Measurements from ENCODE around the gene RBM23.
A peak's percentile ranks its signal among the peaks of the same experiment; 100 is the strongest.

Gene RBM23

DNA sequence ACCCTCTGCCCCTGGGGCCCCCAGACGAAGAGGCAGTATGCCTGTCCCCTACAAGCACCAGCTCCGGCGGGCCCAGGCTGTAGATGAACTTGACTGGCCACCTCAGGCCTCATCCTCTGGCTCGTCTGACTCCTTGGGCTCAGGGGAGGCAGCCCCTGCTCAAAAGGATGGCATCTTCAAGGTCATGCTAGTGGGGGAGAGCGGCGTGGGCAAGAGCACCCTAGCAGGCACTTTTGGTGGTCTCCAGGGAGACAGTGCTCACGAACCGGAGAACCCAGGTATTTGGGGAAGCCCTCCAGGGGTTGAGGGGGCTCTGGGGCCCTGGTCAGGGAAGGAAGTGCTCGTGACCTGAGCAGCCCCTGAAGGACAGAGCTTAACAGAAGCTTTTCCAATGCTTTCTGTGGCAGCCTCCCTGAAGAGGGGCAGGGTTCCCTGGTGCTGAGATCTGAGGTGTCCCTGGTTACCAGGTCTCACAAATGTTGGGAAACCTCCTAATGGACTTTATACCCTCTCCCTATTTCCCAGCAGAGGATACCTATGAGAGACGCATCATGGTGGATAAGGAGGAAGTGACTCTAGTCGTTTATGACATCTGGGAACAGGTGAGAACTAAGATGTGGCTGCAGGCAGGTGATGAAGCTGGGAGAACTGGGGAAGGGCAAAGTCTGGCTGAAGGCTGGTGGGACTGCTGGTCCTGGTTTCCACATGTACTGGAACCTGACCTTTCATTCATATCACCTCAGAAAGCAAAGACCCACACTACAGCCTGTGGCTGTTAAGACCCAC is 34.0 kb downstream of the RBM23 start:
- DNase-seq: no peak

DNA sequence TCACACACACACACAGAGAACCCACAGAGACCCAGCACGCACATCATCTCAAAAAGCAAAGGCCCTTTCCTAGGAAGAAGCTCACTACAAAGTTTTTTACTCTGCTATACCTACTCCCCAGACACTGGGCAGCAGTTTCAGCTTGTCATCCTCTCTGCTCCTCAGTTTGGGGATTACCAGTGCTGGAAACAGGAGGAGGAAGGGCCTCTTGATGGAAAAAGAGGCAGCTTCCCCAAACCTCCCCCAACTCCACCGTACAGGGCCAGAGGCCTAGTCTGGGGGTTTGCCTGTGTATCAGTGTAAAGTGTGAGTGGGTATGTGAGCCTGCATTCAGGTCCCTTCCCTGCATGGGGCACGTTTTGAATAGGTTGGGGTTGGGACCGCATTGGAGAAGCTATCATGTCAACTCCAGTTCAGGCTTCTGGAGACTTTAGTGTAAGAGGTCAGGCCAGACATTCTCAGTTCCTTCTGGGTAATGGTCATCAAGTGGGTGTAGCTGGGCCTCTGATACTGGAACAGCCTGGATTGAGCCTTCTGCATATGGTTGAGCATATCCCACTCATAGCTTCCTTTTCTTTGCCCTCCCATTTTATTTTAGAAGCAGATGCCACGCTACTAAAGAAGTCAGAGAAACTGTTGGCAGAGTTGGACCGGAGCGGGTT is 34.7 kb downstream of the RBM23 start:
- no peak for DNase-seq

DNA sequence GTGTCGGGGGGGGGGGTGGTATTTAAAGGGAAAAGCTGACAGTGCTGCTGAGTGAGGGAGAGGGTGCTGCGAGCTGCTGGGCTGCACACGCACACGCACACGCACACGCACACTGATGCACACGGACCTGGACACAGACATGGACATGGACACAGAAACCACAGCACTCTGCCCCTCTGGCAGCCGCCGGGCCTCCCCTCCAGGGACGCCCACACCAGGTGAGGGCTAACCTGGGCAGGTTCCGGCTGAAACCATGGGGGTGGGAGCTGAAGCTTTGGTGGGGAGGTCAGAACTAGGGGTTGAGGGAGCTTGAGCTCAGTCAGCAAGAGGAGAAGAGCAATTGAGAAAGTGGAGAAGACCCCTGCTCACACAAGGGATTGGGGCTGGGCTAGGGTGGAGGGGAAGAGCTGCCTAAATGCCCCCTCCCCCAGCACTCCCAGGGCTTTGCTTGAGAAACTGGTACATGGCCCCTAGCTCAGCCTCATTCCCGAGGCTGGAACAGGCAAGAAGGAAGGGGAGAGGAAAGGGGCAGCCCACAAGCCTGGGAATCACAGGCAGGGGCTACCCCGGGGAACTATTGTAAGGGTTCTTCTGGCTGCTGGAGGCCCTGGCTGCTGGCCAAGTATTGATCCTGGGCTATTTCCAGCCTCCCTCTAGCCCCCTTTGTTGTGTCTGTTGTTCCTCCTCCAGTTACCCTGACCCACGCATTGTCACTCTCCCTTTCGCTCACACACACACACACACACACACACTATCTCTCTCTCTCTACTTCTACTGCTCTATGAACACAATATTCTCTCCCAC is 35.6 kb downstream of the RBM23 start, which contains the start of gene REM2:
TSS of gene REM2 (plus strand) at position 50 of the 804 bp plus-strand sequence. CDS start at position 116, 66 bp downstream.
- DNase-seq: peak; percentile 66

DNA sequence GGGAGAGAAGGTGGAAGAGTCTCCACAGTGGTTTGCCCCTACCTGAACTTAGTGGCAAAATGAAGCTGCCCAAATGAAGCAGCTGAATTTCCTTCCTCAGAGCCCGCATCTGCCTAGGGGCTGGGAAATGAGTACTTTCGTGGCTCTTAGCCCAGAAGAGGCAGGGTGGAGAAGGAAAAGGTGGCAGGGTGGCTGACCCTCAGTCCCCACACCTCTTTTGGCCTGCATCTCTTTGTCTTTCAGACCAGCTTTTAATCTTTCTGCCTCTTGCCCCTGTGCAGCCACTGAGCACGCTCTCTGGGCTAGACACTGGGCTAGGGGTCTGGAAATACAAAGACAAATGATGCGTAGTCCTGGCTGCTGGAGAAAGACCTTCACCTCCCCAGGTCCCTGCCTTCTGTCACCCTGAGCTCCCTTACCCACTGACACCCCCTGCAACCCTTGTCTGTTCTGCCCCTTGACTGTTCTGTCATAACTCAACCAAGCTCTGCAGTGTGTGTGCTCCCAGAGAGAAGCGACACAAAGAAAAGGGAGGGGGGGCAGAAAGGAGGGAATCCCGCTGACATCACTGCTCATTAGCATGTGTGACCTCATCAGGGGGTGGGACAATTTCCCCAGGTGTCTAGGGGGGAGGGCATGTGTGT is 36.3 kb downstream of the RBM23 start:
- peak; percentile 79 for DNase-seq

DNA sequence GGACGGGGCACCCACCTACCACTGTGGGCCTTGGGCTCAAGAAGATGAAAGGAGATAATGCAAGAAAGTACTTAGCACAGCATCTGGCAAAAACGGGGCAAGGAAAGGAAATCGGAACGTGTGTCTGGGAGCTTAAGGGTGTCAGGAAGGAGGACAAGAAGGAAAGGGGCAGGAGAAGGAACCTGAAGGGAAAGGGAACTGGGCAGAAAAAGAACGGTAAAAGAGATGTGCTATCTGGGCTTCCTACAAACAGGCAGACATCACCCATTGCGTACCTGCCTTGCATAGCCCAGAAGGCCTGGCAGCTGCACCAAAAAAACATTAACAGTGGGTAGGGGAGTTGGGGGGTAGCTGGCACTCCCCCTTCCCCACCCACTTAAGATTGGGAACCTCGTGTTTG is 36.9 kb downstream of the RBM23 start:
- DNase-seq: no peak

DNA sequence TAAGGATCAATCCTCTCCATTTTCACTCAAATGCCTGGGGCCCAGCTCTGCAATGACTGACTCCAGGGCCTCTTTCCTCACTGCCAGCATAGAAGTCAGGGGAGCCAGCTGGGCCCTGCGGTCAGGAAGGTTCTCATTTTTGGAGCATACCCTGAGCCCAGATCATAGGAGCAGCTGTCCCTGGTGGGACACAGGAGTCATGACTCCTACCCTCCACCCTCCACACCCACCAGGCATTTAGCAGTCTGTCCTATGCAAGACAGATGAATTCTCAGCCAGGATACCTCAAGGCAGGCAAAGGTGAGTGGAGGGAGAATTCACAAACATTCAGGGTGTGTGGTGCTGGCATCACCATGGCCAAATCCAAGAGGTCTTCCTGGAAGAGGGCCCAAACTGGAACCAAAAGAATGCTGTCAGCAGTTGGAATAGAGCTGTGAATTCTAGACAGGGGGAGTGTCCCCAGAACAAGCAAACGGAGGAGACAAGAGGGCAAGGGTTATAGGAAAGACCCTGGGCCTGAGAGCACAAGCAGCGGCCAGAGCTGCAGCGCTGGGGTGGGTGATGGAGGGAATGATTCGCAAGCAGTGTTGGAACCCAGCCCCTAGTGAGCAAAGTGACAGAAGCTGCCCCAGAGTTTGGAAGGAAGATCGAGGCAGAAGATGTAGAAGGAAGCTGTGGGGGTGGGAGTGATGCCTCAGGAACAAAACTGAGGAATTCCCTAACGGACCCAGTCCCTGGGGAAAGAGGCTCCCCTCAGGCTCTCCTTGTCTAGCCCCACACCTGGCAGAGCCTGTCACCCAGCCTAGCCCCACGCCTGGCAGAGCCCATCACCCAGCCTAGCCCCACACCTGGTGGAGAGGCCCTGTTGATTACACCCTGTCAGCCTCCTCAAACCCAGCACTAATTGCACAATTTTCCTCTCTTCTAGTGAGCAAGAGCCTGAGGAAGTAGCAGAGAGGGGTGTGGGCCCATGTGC is 40.4 kb downstream of the RBM23 start:
- DNase-seq: no peak

DNA sequence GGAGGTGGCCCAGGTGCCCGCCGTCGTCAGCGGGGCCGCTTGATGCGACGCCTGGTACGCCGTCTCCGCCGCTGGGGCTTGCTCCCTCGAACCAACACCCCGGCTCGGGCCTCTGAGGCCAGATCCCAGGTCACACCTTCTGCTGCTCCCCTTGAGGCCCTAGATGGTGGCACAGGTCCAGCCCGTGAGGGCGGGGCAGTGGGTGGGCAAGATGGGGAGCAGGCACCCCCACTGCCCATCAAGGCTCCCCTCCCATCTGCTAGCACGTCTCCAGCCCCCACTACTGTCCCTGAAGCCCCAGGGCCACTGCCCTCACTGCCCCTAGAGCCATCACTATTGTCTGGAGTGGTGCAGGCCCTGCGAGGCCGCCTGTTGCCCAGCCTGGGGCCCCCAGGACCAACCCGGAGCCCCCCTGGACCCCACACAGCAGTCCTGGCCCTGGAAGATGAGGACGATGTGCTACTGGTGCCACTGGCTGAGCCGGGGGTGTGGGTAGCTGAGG is 41.9 kb downstream of the RBM23 start:
- DNase-seq: no peak

DNA sequence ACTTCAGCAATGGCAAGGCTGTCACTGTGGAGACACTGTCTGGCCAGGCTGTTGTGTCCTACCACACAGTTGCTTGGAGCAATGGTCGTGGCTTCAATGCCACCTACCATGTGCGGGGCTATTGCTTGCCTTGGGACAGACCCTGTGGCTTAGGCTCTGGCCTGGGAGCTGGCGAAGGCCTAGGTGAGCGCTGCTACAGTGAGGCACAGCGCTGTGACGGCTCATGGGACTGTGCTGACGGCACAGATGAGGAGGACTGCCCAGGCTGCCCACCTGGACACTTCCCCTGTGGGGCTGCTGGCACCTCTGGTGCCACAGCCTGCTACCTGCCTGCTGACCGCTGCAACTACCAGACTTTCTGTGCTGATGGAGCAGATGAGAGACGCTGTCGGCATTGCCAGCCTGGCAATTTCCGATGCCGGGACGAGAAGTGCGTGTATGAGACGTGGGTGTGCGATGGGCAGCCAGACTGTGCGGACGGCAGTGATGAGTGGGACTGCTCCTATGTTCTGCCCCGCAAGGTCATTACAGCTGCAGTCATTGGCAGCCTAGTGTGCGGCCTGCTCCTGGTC is 43.1 kb downstream of the RBM23 start:
- no peak for DNase-seq

DNA sequence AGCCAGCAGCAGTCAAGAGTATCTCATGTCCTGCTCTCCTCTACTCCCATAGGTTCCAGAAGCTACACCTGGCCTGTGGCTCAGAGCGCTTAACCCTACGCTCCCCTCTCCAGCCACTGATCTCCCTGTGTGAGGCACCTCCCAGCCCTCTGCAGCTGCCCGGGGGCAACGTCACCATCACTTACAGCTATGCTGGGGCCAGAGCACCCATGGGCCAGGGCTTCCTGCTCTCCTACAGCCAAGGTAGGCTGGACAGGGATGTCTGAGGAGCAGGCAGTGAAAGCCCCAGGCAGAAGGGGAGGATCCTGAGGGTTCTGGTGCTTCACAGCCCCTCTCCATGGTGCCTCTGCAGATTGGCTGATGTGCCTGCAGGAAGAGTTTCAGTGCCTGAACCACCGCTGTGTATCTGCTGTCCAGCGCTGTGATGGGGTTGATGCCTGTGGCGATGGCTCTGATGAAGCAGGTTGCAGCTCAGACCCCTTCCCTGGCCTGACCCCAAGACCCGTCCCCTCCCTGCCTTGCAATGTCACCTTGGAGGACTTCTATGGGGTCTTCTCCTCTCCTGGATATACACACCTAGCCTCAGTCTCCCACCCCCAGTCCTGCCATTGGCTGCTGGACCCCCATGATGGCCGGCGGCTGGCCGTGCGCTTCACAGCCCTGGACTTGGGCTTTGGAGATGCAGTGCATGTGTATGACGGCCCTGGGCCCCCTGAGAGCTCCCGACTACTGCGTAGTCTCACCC is 43.8 kb downstream of the RBM23 start:
- DNase-seq: no peak

DNA sequence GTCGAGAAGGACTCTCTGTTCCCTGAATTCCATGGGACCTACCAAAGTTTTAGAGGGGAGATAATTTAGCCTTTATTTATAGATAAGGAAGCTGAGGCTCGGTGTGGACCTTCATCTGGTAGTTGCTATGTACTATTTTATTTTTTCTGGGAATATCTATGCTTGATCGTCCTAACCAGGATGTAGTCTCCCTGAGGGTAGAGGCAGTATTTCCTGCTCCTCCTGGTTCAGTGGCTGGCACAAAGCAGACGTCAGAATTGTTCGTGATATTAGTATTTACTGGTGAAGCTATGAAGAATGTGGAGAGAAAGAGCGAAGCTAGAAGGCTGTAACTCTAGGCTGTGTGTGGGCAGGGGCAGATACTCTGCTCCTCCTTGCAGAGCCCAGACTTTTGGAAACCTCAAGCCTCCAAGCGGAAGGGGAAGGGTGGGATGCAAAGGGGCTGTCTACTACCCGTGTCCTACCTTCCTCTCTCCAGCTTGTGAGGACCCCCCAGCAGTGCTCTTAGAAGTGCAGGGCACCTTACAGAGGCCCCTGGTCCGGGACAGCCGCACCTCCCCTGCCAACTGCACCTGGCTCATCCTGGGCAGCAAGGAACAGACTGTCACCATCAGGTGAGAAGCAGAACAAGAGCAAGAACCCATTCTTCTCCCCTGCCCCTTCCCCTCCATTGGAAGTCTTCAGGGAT is 46.0 kb downstream of the RBM23 start:
- no peak for DNase-seq

DNA sequence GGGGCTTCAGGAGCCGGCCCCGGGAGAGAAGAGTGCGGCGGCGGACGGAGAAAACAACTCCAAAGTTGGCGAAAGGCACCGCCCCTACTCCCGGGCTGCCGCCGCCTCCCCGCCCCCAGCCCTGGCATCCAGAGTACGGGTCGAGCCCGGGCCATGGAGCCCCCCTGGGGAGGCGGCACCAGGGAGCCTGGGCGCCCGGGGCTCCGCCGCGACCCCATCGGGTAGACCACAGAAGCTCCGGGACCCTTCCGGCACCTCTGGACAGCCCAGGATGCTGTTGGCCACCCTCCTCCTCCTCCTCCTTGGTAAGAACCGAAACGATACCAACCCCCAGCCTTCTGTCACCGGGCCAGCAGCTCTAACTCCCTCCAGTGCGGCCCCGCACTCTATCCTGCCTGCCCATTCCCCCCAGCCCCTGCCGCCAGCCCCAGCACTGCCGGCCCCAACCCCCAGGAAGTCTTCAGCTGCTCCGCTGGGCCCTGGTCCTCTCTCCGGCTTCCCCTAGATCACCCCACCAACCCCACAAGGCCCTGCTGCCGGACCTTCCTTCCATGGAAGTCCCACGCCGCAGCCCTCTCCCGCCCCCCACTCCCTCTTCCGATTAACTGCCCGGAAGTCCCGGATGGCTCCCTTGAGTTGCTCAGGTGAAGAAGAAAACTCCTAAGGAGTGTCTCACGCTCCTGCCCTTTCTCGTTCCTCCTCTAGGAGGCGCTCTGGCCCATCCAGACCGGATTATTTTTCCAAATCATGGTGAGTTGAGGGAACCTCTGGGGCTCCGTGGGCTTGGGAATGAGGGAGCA is 46.7 kb downstream of the RBM23 start:
- peak; percentile 67 for DNase-seq

DNA sequence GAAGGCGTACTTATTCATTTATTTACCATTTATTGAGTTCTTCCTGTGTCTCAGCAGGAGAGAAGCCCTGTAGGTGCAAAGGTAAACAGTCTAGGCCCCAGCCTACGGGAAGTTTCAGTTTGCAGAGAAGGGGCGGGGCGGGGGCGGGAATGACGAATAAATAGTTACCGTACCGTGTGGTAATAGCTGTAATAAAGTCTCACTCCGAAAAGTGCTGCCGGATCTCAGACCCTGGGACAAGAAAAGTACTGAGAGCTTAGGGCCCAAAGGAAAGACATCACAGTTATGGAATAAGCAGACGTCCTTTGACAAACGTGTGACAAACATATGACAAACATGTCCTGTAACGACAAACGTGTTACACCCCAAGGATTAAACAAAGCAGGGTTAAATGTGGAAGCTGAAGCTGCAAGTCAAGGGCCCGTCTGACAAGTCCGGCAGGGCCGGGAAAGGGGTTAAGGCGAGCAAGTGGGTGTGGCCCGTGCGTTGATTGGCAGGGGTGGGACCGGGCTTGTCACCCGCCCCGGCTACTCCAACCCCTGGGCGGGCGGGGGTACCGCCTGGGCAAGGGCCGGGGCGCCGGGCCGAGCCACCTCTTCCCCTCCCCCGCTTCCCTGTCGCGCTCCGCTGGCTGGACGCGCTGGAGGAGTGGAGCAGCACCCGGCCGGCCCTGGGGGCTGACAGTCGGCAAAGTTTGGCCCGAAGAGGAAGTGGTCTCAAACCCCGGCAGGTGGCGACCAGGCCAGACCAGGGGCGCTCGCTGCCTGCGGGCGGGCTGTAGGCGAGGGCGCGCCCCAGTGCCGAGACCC is 47.5 kb downstream of the RBM23 start, which contains the start of gene LRP10:
TSS of gene LRP10 (plus strand) at position 517 of the 809 bp plus-strand sequence. CDS start 564 bp downstream, outside the sequence.
- DNase-seq: peak; percentile 77

DNA sequence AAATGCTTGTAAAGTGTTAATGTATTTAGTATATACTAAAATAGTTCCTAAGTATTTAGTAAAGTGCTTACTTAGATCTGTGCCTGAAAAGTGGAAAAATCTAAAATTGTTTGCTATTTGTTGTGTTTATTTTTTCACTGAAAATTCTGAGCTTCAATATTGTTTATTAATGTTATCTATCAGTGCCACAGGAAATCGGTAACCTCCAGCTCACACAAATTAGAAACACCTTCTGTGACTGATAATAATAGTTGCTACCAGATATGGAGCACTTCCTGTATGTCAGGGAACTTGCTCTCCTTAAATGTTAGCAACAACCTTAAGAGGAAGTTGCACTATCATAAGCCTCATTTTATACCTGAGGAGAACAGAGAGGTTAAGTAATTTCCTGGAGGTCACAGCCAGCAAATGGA is 48.1 kb downstream of the RBM23 start:
- DNase-seq: no peak

DNA sequence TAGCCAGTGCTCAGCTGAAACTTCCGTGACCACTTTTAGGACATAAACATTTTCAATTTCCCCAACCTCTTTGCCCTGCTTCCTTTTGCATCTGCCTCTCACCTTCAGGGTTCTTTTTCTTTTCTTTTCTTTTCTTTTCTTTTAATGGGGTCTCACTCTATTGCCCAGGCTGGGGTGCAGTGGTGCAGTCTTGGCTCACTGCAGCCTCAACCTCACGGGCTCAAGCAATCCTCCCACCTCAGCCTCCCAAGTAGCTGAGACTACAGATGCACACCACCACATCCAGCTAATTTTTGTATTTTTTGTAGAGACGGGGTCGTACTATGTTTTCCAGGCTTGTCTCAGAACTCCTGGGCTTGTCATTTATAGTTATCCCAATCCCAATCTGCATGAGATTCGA is 52.1 kb downstream of the RBM23 start:
- DNase-seq: no peak

DNA sequence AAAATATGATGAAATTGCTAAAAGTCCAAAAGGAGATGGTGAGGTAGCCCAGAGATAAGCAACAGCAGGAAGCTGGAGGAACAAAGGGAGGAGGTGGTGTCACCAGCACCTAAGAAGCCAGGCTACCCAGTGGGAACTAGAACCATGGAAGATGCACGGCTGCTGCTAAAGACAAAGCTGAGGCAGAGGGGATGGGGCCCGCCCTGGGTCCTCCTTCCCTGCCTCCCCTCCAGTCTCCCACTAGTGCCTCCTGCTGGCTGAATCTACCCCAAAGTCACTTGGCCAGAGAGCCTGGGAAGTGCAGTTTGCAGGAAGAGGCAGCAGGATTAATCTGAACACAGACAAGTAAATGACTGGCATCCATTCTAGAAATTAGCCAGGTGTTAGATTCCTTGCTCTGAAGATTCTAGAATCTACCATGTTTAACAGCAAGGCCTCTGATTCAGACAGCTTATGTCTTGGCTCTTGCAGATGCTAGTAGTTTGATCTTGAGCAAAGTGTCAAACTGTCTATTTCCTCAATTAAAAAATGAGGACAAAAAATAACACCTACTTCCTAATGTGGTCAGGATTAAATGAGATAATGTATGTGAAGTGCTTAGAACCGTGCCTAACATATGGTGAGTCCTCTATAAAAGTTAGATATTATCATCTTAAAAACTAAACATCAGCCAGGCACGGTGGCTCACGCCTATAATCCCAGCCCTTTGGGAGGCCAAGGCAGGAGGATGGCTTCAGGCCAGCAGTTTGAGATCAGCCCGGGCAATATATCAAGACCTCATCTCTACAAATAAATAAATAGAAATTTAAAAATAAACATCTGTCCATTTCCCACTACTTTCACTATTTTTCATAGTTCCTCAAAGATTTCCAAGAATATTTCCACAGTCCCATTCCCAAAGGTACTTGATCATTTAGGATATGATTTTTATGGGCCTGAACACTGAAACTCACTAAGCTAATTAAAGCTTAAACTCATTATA is 53.2 kb downstream of the RBM23 start:
- no peak for DNase-seq

DNA sequence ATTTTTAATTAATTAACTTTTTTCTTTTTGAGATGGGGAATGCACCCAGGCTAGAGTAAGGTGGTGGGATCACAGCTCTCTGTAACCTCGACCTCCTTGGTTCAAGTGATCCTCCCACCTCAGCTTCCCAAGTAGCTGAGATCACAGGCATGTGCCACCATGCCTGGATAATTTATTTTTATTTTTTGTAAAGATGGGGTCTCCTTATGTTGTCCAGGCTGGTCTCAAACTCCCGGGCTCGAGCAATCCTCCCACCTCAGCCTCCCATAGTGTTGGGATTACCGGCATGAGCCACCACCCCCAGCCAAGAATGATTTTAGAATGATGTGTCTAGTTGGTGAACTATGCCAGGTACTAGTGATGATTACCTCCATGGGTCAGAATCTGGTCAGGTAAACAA is 54.0 kb downstream of the RBM23 start:
- DNase-seq: no peak

DNA sequence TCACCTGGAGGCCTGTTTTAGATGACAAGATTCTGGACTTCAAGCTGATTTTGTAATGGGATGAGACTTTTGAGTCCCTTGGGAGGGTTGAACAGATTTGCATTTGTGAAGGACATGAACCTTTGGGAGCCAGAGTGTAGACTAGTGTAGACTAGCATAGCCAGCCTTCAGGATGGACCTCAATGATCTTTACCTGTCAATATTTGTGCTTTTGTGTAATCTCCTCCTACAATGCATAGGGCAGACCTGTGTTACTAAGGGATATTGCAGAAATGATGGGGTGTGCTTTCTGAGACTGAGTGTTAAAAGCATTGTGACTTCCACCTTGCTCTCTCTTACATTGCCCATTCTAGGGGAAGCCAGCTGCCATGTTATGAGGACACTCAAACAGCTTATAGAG is 57.3 kb downstream of the RBM23 start:
- DNase-seq: no peak

Data from NCI-H1105 treated with DMSO at 0.1 percent for 48 hours (cell line).